ENCODE results near the gene BST2. TPM values are rescaled to one million over a fixed set of nuclear protein-coding genes. Genes with fewer than 3 reads are reported as not detected.

BST2 gene
- total and polyA plus RNA-seq, 4 donors = 11.6 to 14.5 (median 13.7) TPM

Other genes starting within 250 kb of the BST2 start
- gene USE1, start 190.3 kb downstream of the BST2 start, total RNA-seq = 10 to 100 TPM; 13.3 to 27.1 TPM
- gene USE1, start 190.3 kb downstream of the BST2 start, polyA plus RNA-seq (ENCODE audit: insufficient read length in 2 of 2) = 10 to 100 TPM; 38.7 to 46.8 TPM
- gene OCEL1, start 179.4 kb downstream of the BST2 start, total RNA-seq = 1 to 10 TPM; 3.9 to 9.8 TPM
- gene OCEL1, start 179.4 kb downstream of the BST2 start, polyA plus RNA-seq (ENCODE audit: insufficient read length in 2 of 2) = 10 to 100 TPM; 12.1 to 20.9 TPM
- gene NR2F6, start 159.7 kb downstream of the BST2 start, total RNA-seq = 10 to 100 TPM in 1 of 2 donors, 1 to 10 TPM in 1; 8.9 to 33.6 TPM
- 10 to 100 TPM; 24.2 to 28.1 TPM for gene NR2F6, start 159.7 kb downstream of the BST2 start, polyA plus RNA-seq (ENCODE audit: insufficient read length in 2 of 2)
- 1 to 10 TPM; 2.1 to 5.5 TPM for gene USHBP1, start 140.9 kb downstream of the BST2 start, total RNA-seq
- 1 to 10 TPM; 3.0 to 5.3 TPM for gene USHBP1, start 140.9 kb downstream of the BST2 start, polyA plus RNA-seq (ENCODE audit: insufficient read length in 2 of 2)
- gene BABAM1, start 138.2 kb downstream of the BST2 start, total RNA-seq = 100 to 1,000 TPM in 1 of 2 donors, 10 to 100 TPM in 1; 60.1 to 107 TPM
- 100 to 1,000 TPM; 125 to 137 TPM for gene BABAM1, start 138.2 kb downstream of the BST2 start, polyA plus RNA-seq (ENCODE audit: insufficient read length in 2 of 2)
- gene ANKLE1, start 123.7 kb downstream of the BST2 start, total RNA-seq = under 1 TPM; 0.61 to 0.79 TPM
- gene ANKLE1, start 123.7 kb downstream of the BST2 start, polyA plus RNA-seq (ENCODE audit: insufficient read length in 2 of 2) = 1 to 10 TPM; 2.6 to 4.3 TPM
- 10 to 100 TPM; 15.9 to 18.2 TPM for gene ABHD8, start 102.2 kb downstream of the BST2 start, total RNA-seq
- 10 to 100 TPM; 34.6 to 35.6 TPM for gene ABHD8, start 102.2 kb downstream of the BST2 start, polyA plus RNA-seq (ENCODE audit: insufficient read length in 2 of 2)
- gene MRPL34, start 99.8 kb downstream of the BST2 start, total RNA-seq = 10 to 100 TPM; 20.8 to 54.0 TPM
- gene MRPL34, start 99.8 kb downstream of the BST2 start, polyA plus RNA-seq (ENCODE audit: insufficient read length in 2 of 2) = 10 to 100 TPM; 80.7 to 81.3 TPM
- 10 to 100 TPM; 23.6 to 32.8 TPM for gene DDA1, start 96.1 kb downstream of the BST2 start, total RNA-seq
- gene DDA1, start 96.1 kb downstream of the BST2 start, polyA plus RNA-seq (ENCODE audit: insufficient read length in 2 of 2) = 10 to 100 TPM; 80.1 to 84.8 TPM
- 10 to 100 TPM; 12.9 to 19.7 TPM for gene ANO8, start 70.8 kb downstream of the BST2 start, total RNA-seq
- gene ANO8, start 70.8 kb downstream of the BST2 start, polyA plus RNA-seq (ENCODE audit: insufficient read length in 2 of 2) = 10 to 100 TPM; 59.3 to 77.6 TPM
- gene GTPBP3, start 68.1 kb downstream of the BST2 start, total RNA-seq = 10 to 100 TPM; 11.5 to 13.0 TPM
- gene GTPBP3, start 68.1 kb downstream of the BST2 start, polyA plus RNA-seq (ENCODE audit: insufficient read length in 2 of 2) = 10 to 100 TPM; 23.3 to 31.5 TPM
- 10 to 100 TPM in 1 of 2 donors, 1 to 10 TPM in 1; 5.1 to 22.3 TPM for gene PLVAP, start 28.3 kb downstream of the BST2 start, total RNA-seq
- 10 to 100 TPM in 1 of 2 donors, 1 to 10 TPM in 1; 7.5 to 12.0 TPM for gene PLVAP, start 28.3 kb downstream of the BST2 start, polyA plus RNA-seq (ENCODE audit: insufficient read length in 2 of 2)
- not detected for gene CCDC194, start 11.4 kb downstream of the BST2 start, total RNA-seq
- not detected for gene CCDC194, start 11.4 kb downstream of the BST2 start, polyA plus RNA-seq (ENCODE audit: insufficient read length in 2 of 2)
- 10 to 100 TPM; 16.0 to 56.7 TPM for gene MVB12A, start 14.4 kb upstream of the BST2 start, total RNA-seq
- 10 to 100 TPM; 47.2 to 55.5 TPM for gene MVB12A, start 14.4 kb upstream of the BST2 start, polyA plus RNA-seq (ENCODE audit: insufficient read length in 2 of 2)
- 1 to 10 TPM; 2.1 to 2.6 TPM for gene TMEM221, start 43.0 kb upstream of the BST2 start, total RNA-seq
- 1 to 10 TPM; 2.5 to 4.2 TPM for gene TMEM221, start 43.0 kb upstream of the BST2 start, polyA plus RNA-seq (ENCODE audit: insufficient read length in 2 of 2)
- gene NXNL1, start 55.3 kb upstream of the BST2 start, total RNA-seq = not detected
- gene NXNL1, start 55.3 kb upstream of the BST2 start, polyA plus RNA-seq (ENCODE audit: insufficient read length in 2 of 2) = not detected
- gene SLC27A1, start 64.9 kb upstream of the BST2 start, total RNA-seq = 10 to 100 TPM; 15.6 to 24.1 TPM
- gene SLC27A1, start 64.9 kb upstream of the BST2 start, polyA plus RNA-seq (ENCODE audit: insufficient read length in 2 of 2) = 10 to 100 TPM; 32.1 to 47.5 TPM
- 10 to 100 TPM; 23.9 to 91.9 TPM for gene PGLS, start 106.0 kb upstream of the BST2 start, total RNA-seq
- 10 to 100 TPM; 99.4 to 99.8 TPM for gene PGLS, start 106.0 kb upstream of the BST2 start, polyA plus RNA-seq (ENCODE audit: insufficient read length in 2 of 2)
- gene COLGALT1, start 150.0 kb upstream of the BST2 start, total RNA-seq = 10 to 100 TPM; 24.3 to 41.0 TPM
- 10 to 100 TPM; 38.6 to 64.5 TPM for gene COLGALT1, start 150.0 kb upstream of the BST2 start, polyA plus RNA-seq (ENCODE audit: insufficient read length in 2 of 2)